Hepatocyte (in vitro differentiated cells): Measurements from ENCODE around the gene RBM4. TPM values are rescaled to one million over a fixed set of nuclear protein-coding genes. Genes with fewer than 3 reads are reported as not detected.

Experiments
- DNase-seq: peaks from one replicate; pipeline ENCODE4 v3.0.0-alpha.2; 2016; ENCODE audit warnings: low spot score
- H2AFZ ChIP-seq: fragments of 200-600 bp; sonication (generic); 2 replicates; pipeline ENCODE4 v1.6.0; 2016; ENCODE audit warnings: antibody characterized with exemption, mild to moderate bottlenecking
- H3K27ac ChIP-seq: fragments of 200-600 bp; sonication (generic); 2 replicates; pipeline ENCODE4 v1.5.1; 2016; ENCODE audit warnings: mild to moderate bottlenecking
- H3K27me3 ChIP-seq: fragments of 200-600 bp; sonication (generic); 2 replicates; pipeline ENCODE4 v1.6.1; 2016
- H3K36me3 ChIP-seq: fragments of 200-600 bp; sonication (generic); replicated peaks from 2 replicates; pipeline ENCODE4 v1.5.1; 2016; ENCODE audit warnings: low read depth; ENCODE audit not compliant: insufficient read depth
- H3K4me1 ChIP-seq: fragments of 200-600 bp; sonication (generic); 2 replicates; pipeline ENCODE4 v1.5.1; 2016; ENCODE audit warnings: mild to moderate bottlenecking, moderate library complexity; ENCODE audit not compliant: insufficient read depth
- H3K4me2 ChIP-seq: fragments of 200-600 bp; sonication (generic); 2 replicates; pipeline ENCODE4 v1.6.0; 2016
- H3K4me3 ChIP-seq: fragments of 200-600 bp; sonication (generic); 2 replicates; pipeline ENCODE4 v1.5.1; 2016; ENCODE audit warnings: mild to moderate bottlenecking
- H3K79me2 ChIP-seq: fragments of 200-600 bp; sonication (generic); 2 replicates; pipeline ENCODE4 v1.6.0; 2017; ENCODE audit warnings: mild to moderate bottlenecking
- H3K9me2 ChIP-seq: fragments of 200-600 bp; sonication (generic); replicated peaks from 2 replicates; pipeline ENCODE4 v1.6.0; 2017; ENCODE audit warnings: mild to moderate bottlenecking; ENCODE audit not compliant: insufficient read depth
- H3K9me3 ChIP-seq: fragments of 200-600 bp; sonication (generic); 2 replicates; pipeline ENCODE4 v1.5.1; 2016; ENCODE audit warnings: low read depth, mild to moderate bottlenecking
- H4K20me1 ChIP-seq: fragments of 200-600 bp; sonication (generic); 2 replicates; pipeline ENCODE4 v1.6.0; 2016; ENCODE audit warnings: mild to moderate bottlenecking; ENCODE audit not compliant: insufficient read depth, poor library complexity, severe bottlenecking
- CTCF ChIP-seq: fragments of 200-600 bp; sonication (generic); IDR thresholded peaks from 2 replicates; pipeline ENCODE4 v1.5.1; 2016; ENCODE audit warnings: antibody characterized with exemption, mild to moderate bottlenecking; ENCODE audit not compliant: poor library complexity
- EZH2 ChIP-seq: fragments of 200-600 bp; sonication (generic); IDR thresholded peaks from 2 replicates; pipeline ENCODE4 v1.6.1; 2016; ENCODE audit warnings: antibody characterized with exemption, mild to moderate bottlenecking, borderline replicate concordance
- EZH2phosphoT487 ChIP-seq: fragments of 200-600 bp; sonication (generic); IDR thresholded peaks from one replicate; pipeline ENCODE4 v1.6.1; 2018; ENCODE audit warnings: antibody characterized with exemption, mild to moderate bottlenecking, low read depth, moderate library complexity; ENCODE audit not compliant: unreplicated experiment, severe bottlenecking
- whole genome bisulfite sequencing: methylation state at CpG from one replicate; pipeline ENCODE4 v1.1.6; 2016; ENCODE audit warnings: low lambda C conversion rate; ENCODE audit errors: missing lambda C conversion rate; 5-methylcytosine and 5-hydroxymethylcytosine counted together
- polyA plus RNA-seq: library from polyadenylated mRNA; unstranded; fragments of >200 nt; fragmentation: Nextera tagmentation; extraction: Ambion mirVana; gene quantifications from 2 replicates; pipeline ENCODE4 v1.2.1, GENCODE V29; 2016
- total RNA-seq: library from RNA; depleted of rRNA; stranded (reverse); fragments of >200 nt; gene quantifications from 2 replicates; pipeline ENCODE4 v1.2.3, GENCODE V29; 2014

The RBM4 gene
- total and polyA plus RNA-seq, 2 experiments from 2014 or later = 139 to 150 TPM

- no peak overlapping the region for H3K27ac ChIP-seq
- H3K9me2 ChIP-seq = no peaks in the 10 kb centered on the region
- peaks cover 100% of the 10 kb centered on the region for H3K79me2 ChIP-seq
- no peak for DNase-seq
- TF ChIP-seq EZH2 = no peak
- no peak for TF ChIP-seq EZH2phosphoT487
- no peak for TF ChIP-seq CTCF
- no peak overlapping the region for H2AFZ ChIP-seq
- H3K27me3 ChIP-seq = no peaks in the 10 kb centered on the region
- no peaks in the 10 kb centered on the region for H3K36me3 ChIP-seq
- no peak overlapping the region for H3K4me2 ChIP-seq
- no peaks in the 10 kb centered on the region for H3K4me1 ChIP-seq
- H3K4me3 ChIP-seq = no peak overlapping the region
- WGBS = 92% methylated on average over 6 of the region's 6 CpGs
- peaks cover 69% of the 10 kb centered on the region for H4K20me1 ChIP-seq
- H3K9me3 ChIP-seq = no peaks in the 10 kb centered on the region
These were observed 6.6 kb upstream of the RBM4 start for GRCh38 chr11:66631883-66632282.

- Histone ChIP-seq H3K9me2 (no peaks in the 10 kb centered on the region), H3K4me2 (no peak overlapping the region), H3K36me3 (no peaks in the 10 kb centered on the region), H2AFZ (no peak overlapping the region), H3K27ac (no peak overlapping the region), H3K4me1 (peaks cover 8% of the 10 kb centered on the region), H3K79me2 (peaks cover 100% of the 10 kb centered on the region), H3K4me3 (no peak overlapping the region), H4K20me1 (peaks cover 58% of the 10 kb centered on the region), H3K9me3 (no peaks in the 10 kb centered on the region), H3K27me3 (no peaks in the 10 kb centered on the region)
- TF ChIP-seq CTCF (no peak), EZH2phosphoT487 (no peak), EZH2 (no peak)
- DNase-seq = no peak
- 95% methylated on average over 2 of the region's 2 CpGs for WGBS
These were observed 5.6 kb upstream of the RBM4 start for GRCh38 chr11:66632952-66633351.

GRCh38 chr11:66636411-66636810 is 2.1 kb upstream of the RBM4 start:
- Histone ChIP-seq H3K9me2 (no peaks in the 10 kb centered on the region), H3K4me1 (peaks cover 22% of the 10 kb centered on the region), H4K20me1 (peaks cover 50% of the 10 kb centered on the region), H2AFZ (no peak overlapping the region), H3K4me2 (no peak overlapping the region), H3K27ac (no peak overlapping the region), H3K9me3 (no peaks in the 10 kb centered on the region), H3K79me2 (peaks cover 91% of the 10 kb centered on the region), H3K4me3 (no peak overlapping the region), H3K27me3 (no peaks in the 10 kb centered on the region), H3K36me3 (no peaks in the 10 kb centered on the region)
- no peak for DNase-seq
- TF ChIP-seq CTCF (no peak), EZH2phosphoT487 (no peak), EZH2 (no peak)
- 90% methylated on average over 3 of the region's 3 CpGs for WGBS
